Measurements from ENCODE around the gene CREBBP.

Gene CREBBP

DNA sequence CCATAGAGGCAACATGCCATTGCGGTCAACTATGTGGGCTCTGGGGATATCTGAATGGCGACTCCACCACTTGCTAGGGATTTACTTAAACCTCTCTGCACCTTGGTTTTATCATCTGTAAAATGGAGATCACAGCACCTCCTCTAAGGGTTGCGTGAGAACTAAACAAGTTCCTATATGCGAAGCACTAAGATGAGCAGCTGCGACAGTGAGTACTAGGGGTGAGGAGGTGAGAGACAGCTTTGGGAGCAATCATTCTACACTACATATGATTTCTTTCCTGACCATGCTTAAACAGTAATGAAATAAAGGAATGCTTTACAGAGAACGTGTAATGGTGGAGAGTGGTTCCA, 61.4 kb downstream of the CREBBP start:
- TF ChIP-seq GATA1 (IDR thresholded peaks at IDR 0.05; ENCODE audit: low read depth, low read length) (no peak), POLR2A (IDR thresholded peaks at IDR 0.05; ENCODE audit: low read length) (no peak)
- DNase-seq = no peak

- no peak for DNase-seq
- TF ChIP-seq POLR2A (IDR thresholded peaks at IDR 0.05; ENCODE audit: low read length) (no peak), GATA1 (IDR thresholded peaks at IDR 0.05; ENCODE audit: low read depth, low read length) (no peak)
Measured at GRCh38 chr16:3816326-3816725, 64.2 kb downstream of the CREBBP start.

DNA sequence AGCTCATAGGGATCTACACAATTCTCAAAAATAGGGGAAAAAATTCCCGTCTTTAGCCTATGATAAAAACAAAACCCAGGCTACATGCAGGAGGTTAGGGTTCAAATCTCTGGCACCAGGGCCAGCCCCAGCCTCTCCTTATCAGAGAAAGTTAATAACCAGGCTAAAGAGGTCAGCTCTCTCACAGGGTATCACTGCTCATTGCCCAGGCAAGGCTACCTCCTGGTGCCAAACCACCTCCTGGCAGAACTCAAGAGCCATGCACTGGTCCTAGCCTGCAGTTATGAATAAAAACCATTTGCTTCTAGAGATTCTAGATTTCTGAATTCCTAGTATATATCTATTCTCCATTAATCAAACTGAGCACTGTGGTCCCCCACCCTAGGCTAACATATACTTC, 65.8 kb downstream of the CREBBP start:
- no peak for DNase-seq
- TF ChIP-seq GATA1 (IDR thresholded peaks at IDR 0.05; ENCODE audit: low read depth, low read length) (no peak), POLR2A (IDR thresholded peaks at IDR 0.05; ENCODE audit: low read length) (no peak)

DNA sequence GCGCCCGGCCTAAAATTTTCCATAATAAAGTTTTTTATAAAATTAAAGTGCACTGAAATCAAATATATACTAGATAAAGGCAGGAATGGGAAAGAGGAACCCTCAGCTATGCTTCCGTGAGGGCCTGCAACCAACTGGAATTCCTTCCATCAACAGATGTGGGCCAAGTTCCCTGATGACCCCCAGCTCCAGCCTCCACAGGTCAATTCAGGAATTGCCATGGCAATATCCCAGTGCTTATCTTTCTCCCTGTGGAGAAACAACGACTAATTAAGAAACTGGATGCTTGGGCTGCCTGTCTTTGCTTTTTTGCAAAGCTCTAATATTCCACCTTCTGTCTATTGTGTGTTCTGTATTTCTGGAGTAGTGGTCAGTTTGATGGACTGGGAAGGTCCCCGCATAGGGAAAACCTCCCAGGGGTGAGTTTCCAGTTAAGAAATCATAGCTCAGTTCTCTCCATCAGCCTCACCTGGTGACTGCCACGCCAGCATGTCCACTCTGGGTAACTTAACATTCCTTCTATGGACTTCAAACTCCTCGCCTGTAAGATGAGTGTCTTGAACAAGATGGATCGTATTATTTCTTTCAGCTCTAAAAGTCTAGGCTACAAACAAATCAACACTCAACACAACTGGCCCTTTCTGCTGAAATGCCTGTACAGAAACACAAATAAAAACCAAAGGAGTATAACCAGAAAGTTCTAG, 67.9 kb downstream of the CREBBP start:
- DNase-seq = no peak
- no peak for TF ChIP-seq POLR2A (IDR thresholded peaks at IDR 0.05; ENCODE audit: low read length)
- TF ChIP-seq GATA1 (IDR thresholded peaks at IDR 0.05; ENCODE audit: low read depth, low read length) = no peak

DNA sequence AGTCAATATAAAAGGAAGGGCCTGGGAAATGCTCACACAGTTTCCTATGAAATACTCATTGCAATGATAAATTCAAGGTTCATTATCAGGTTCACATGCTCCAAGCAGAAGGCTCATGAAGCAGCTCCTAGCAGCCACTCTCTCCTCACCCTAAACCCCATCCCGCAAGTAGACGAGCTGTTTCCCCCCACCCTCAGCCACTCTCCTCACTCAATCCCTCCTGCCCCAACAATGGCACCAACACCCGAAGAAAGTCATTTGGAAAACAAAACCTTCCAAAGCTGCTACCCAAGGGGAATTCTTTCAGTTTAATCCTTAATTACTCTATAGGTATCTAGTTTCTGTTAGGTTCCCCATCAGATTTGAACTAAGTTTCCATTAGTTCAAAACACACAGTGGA, 69.7 kb downstream of the CREBBP start:
- no peak for DNase-seq

DNA sequence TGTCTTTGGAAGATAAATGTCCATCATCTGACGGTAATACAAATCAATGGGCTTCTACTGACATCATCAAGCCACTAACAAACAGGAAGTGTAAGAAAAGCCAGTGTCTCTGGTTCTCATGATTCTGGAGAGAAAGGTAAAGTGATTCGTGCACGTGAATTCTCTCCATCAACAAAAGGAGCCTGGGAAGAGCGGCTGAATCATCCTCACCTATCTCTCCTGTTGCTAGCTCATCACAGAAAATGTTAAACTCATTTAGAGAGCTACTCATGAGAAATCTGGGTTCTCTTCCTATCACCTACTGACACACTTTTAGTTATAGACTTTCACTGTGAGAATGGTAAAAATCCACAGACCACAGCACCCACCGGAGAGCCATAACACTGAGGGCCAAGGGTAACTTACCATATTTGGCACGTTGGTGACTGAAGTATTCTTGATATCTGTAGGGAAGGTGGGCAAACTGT, 70.3 kb downstream of the CREBBP start:
- TF ChIP-seq POLR2A (IDR thresholded peaks at IDR 0.05; ENCODE audit: low read length) = no peak
- TF ChIP-seq GATA1 (IDR thresholded peaks at IDR 0.05; ENCODE audit: low read depth, low read length) = no peak
- DNase-seq = no peak

More for the DNA sequence above, 69.7 kb downstream of the CREBBP start:
- TF ChIP-seq GATA1 (IDR thresholded peaks at IDR 0.05; ENCODE audit: low read depth, low read length) (no peak), POLR2A (IDR thresholded peaks at IDR 0.05; ENCODE audit: low read length) (no peak)

DNA sequence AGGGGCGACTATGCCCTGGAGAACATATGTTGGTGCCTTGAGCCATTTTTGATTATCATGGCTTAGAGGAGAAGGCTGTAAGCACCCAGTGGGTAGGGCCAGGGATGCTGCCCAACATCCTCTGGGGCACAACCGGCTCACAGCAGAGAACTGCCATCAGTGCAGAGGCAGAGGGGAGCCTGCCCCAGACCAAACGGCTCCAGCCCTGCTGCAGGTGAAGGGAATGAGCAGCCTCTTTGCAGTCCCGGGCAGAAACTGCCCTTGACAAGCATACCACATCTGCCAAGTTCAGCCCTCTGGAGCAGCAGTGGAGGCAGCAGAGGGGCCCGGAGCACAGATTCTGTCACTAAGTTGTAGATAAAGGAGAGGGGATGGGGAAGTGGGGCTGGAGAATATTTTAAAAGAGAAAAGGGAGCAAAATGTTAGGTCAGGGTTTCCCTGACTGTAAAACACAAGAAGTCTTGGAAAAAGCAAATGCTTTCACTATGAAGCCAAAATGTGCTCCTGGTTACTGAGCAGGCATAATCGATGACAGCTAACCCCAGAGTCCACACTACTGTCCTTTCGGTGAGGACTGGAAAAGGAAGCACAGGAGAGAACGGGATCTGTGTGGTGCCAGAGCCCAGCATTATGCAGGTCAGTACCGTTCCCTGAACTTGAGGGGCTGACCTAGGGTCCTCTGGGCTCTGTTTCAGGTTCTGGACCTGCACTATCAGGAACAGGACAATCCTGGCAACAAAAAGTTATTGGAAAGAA, 72.0 kb downstream of the CREBBP start:
- no peak for DNase-seq
- TF ChIP-seq GATA1 (IDR thresholded peaks at IDR 0.05; ENCODE audit: low read depth, low read length) (no peak), POLR2A (IDR thresholded peaks at IDR 0.05; ENCODE audit: low read length) (no peak)

DNA sequence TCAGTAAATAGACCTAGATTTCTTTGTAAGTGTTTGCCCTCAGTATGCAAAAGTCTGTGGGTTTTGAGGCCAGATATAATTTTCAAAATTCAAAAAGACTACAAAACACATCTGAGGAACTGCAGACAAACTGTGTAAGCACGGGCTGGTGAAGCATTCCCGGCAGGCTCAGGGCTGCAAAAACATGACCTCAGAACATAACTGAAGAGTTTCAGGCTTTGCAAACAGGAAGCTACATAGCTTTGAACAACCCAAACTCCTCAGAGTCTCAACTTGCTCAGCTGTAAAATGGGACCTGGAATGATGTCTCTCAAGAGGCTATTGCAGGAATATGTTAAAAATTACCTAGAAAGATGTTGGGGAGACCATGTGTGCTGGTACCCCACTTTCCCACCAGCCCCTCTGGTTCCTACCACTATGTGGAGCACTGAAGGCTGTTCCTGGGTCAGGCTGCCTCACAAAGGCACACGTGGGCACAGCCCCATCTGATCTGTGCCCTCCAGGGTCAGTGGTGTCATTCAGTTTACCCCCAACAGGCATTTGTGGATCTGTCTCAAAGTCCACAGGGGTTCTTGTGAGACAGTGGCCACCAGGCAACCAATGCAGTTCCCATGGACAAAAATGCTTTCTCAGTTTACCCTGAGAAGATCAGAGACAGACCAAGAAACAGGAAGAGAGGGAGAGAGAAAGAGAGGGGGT, 72.9 kb downstream of the CREBBP start:
- DNase-seq = no peak
- no peak for TF ChIP-seq GATA1 (IDR thresholded peaks at IDR 0.05; ENCODE audit: low read depth, low read length)
- TF ChIP-seq POLR2A (IDR thresholded peaks at IDR 0.05; ENCODE audit: low read length) = no peak

DNA sequence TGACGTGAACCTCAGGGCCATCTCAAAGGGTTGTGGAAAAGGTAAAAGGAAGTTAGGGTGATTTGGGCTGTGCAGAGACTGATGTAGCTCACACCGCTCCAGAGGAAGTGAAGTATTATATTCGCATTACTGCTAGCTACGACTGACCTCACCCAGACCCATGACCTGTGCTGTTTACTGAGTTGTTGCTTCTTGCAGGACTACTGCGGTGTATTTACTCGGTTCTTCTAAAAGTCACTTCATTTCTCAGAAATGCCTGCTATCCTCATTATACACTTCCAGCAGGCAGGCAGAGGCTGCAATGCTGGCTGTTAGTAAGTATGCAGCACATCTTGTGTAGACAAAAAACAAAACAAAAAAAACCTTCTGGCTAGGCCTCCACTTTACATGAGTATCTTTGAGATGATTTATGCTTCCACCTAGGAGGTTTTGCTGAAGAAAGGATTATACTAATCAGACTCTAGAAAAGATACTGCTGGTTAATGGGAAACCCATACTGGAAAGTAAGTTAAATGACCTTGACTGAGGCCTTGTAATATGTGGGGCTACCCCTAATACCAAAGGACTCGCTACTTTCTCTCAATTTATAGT, 76.0 kb downstream of the CREBBP start:
- TF ChIP-seq GATA1 (IDR thresholded peaks at IDR 0.05; ENCODE audit: low read depth, low read length) (no peak), POLR2A (IDR thresholded peaks at IDR 0.05; ENCODE audit: low read length) (no peak)
- DNase-seq = no peak

DNA sequence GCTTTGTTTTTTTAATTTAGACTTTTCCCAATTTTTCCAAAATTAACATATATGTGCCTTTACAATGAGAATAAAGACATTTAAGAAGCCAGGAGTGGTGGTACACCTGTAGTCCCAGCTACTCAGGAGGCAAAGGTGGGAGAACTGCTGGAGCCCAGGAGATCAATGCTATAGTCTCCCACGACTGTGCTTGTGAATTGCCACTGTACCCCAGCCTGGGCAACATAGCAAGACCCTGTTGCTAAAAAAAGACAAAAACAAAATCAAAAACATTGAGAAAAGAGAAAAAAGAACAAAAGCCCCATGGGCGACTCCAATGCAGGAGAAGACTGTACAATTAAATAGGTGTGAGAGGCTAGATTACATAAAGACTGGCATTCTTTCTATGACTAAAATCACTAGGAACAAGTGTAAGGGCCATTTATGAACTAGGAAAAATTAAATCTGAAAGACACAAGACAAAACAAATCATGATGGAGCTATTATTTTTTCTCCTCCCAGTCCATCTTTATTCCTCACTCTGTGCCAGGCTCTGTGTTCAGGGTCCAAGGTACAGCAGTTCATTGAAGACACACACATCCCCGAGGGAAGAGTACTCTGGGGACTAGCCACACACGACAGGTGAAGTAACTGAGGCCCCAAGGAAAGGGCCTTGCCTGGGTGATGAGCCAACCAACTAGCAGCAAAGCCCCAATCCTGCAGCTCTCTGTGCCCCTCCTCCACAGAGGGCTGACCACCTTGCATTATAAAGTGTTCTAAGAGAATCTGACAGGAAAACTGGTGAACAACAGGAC, 79.8 kb downstream of the CREBBP start:
- no peak for DNase-seq
- TF ChIP-seq GATA1 (IDR thresholded peaks at IDR 0.05; ENCODE audit: low read depth, low read length) = no peak
- TF ChIP-seq POLR2A (IDR thresholded peaks at IDR 0.05; ENCODE audit: low read length) = no peak

GRCh38 chr16:3800019-3800418, 80.5 kb downstream of the CREBBP start:
- DNase-seq = no peak
- no peak for TF ChIP-seq POLR2A (IDR thresholded peaks at IDR 0.05; ENCODE audit: low read length)
- TF ChIP-seq GATA1 (IDR thresholded peaks at IDR 0.05; ENCODE audit: low read depth, low read length) = no peak

- no peak for DNase-seq
- no peak for TF ChIP-seq POLR2A (IDR thresholded peaks at IDR 0.05; ENCODE audit: low read length)
- no peak for TF ChIP-seq GATA1 (IDR thresholded peaks at IDR 0.05; ENCODE audit: low read depth, low read length)
Measured at GRCh38 chr16:3799354-3799753, 81.2 kb downstream of the CREBBP start.

GRCh38 chr16:3798838-3799237, 81.7 kb downstream of the CREBBP start:
- DNase-seq = no peak
- TF ChIP-seq POLR2A (IDR thresholded peaks at IDR 0.05; ENCODE audit: low read length) = no peak
- TF ChIP-seq GATA1 (IDR thresholded peaks at IDR 0.05; ENCODE audit: low read depth, low read length) = no peak

Data from erythroblast (primary cell).